GM21619 (cell line): ENCODE results near the gene GARIN5B.
"Not testable (repeated sequence)": the region's sequence is repeated elsewhere in the genome, so short reads cannot be mapped to it uniquely, and the experiment has no call there.

Experiments used
- ATAC-seq: cut with Tn5 transposase; IDR thresholded peaks from one replicate; pipeline ENCODE4 v1.9.1; 2021; ENCODE audit not compliant: unreplicated experiment

GARIN5B gene

GRCh38 chr19:55362990-55363716 lies at the start of gene GARIN5B:
TSS of gene GARIN5B (minus strand) at chr19:55363260. CDS start at chr19:55363066, 194 bp downstream.
- ATAC-seq, result no peak

GRCh38 chr19:55410168-55410567 lies 47.1 kb upstream of the GARIN5B start:
- ATAC-seq, result no peak

GRCh38 chr19:55409179-55409578 lies 46.1 kb upstream of the GARIN5B start:
- ATAC-seq, result not testable (repeated sequence)

GRCh38 chr19:55408533-55408872 lies 45.4 kb upstream of the GARIN5B start:
- no peak for ATAC-seq

- peak; percentile 83 for ATAC-seq
Observed at GRCh38 chr19:55407800-55408532, 44.9 kb upstream of the GARIN5B start.

- ATAC-seq, result peak; percentile 14
Observed at GRCh38 chr19:55407550-55407799, 44.4 kb upstream of the GARIN5B start, which contains the start of gene UBE2S. TSS of gene UBE2S (minus strand) at chr19:55407788. CDS start at chr19:55407589, 199 bp downstream.

- no peak for ATAC-seq
Observed at GRCh38 chr19:55406826-55407549, 43.9 kb upstream of the GARIN5B start.

GRCh38 chr19:55406091-55406825 lies 43.2 kb upstream of the GARIN5B start:
- no peak for ATAC-seq

GRCh38 chr19:55405638-55406037 lies 42.6 kb upstream of the GARIN5B start:
- no peak for ATAC-seq

GRCh38 chr19:55402509-55402908 lies 39.4 kb upstream of the GARIN5B start:
- no peak for ATAC-seq

- ATAC-seq, result not testable (repeated sequence)
Observed at GRCh38 chr19:55401390-55401789, 38.3 kb upstream of the GARIN5B start.

- no peak for ATAC-seq
Observed at GRCh38 chr19:55400281-55401087, 37.4 kb upstream of the GARIN5B start.

- no peak for ATAC-seq
Observed at GRCh38 chr19:55398200-55398925, 35.3 kb upstream of the GARIN5B start.

- ATAC-seq, result no peak
Observed at GRCh38 chr19:55392820-55393761, 30.0 kb upstream of the GARIN5B start.

- no peak for ATAC-seq
Observed at GRCh38 chr19:55391702-55392615, 28.9 kb upstream of the GARIN5B start.

GRCh38 chr19:55391191-55391670 lies 28.2 kb upstream of the GARIN5B start:
- ATAC-seq, result no peak

- ATAC-seq, result no peak
Observed at GRCh38 chr19:55390461-55390880, 27.4 kb upstream of the GARIN5B start.
